A673 (cell line): ENCODE results near the gene NDST1. TPM values are rescaled to one million over a fixed set of nuclear protein-coding genes. Genes with fewer than 3 reads are reported as not detected.

Experiments used
- BruUV-seq: library from RNA; stranded (reverse); fragments of 400-500 nt; replicated peaks from 2 replicates; lab custom pipeline; 2021; lab: Mats Ljungman, UMichigan
- CTCF ChIA-PET: fragments of 300-600 bp; sonication (Branson Sonifier 250); formaldehyde crosslinking; loops from one replicate; lab custom pipeline; 2022; ENCODE audit warnings: antibody characterized with exemption; lab: Charles Lee
- POLR2A ChIA-PET: fragments of 300-600 bp; sonication (Branson Sonifier 250); formaldehyde crosslinking; loops from one replicate; lab custom pipeline; 2022; ENCODE audit warnings: antibody characterized with exemption; ENCODE audit not compliant: low non-redundant PET; lab: Charles Lee
- DNase-seq: peaks from one replicate; pipeline ENCODE4 v3.0.0-alpha.2; 2015; ENCODE audit warnings: low spot score
- H3K27ac ChIP-seq: fragments of 200-600 bp; sonication (generic); 2 replicates; pipeline ENCODE4 v1.5.1; 2016; ENCODE audit warnings: mixed run types, low read depth, mild to moderate bottlenecking, mixed read lengths, antibody characterized with exemption, low read length; ENCODE audit not compliant: poor library complexity, severe bottlenecking
- H3K27me3 ChIP-seq: fragments of 200-600 bp; sonication (generic); replicated peaks from 2 replicates; pipeline ENCODE4 v1.6.1; 2017; ENCODE audit warnings: mixed run types, low read depth, mild to moderate bottlenecking, mixed read lengths, antibody characterized with exemption, low read length; ENCODE audit not compliant: insufficient read depth, poor library complexity
- H3K36me3 ChIP-seq: fragments of 200-600 bp; sonication (generic); 2 replicates; pipeline ENCODE4 v1.6.1; 2016; ENCODE audit warnings: mixed run types, mild to moderate bottlenecking, mixed read lengths, antibody characterized with exemption, low read length; ENCODE audit not compliant: insufficient read depth, poor library complexity, severe bottlenecking
- H3K4me1 ChIP-seq: fragments of 200-600 bp; sonication (generic); 2 replicates; pipeline ENCODE4 v1.6.1; 2017; ENCODE audit warnings: mixed run types, mild to moderate bottlenecking, mixed read lengths, antibody characterized with exemption, low read length; ENCODE audit not compliant: insufficient read depth, poor library complexity, severe bottlenecking
- H3K4me3 ChIP-seq: fragments of 200-600 bp; sonication (generic); 2 replicates; pipeline ENCODE4 v1.5.1; 2016; ENCODE audit warnings: low read depth, mixed run types, mild to moderate bottlenecking, mixed read lengths, low read length; ENCODE audit not compliant: poor library complexity, severe bottlenecking
- H3K9me3 ChIP-seq: fragments of 200-600 bp; sonication (generic); 2 replicates; pipeline ENCODE4 v1.6.1; 2016; ENCODE audit warnings: mixed run types, low read depth, mild to moderate bottlenecking, mixed read lengths, antibody characterized with exemption, low read length; ENCODE audit not compliant: poor library complexity, severe bottlenecking
- CTCF ChIP-seq: fragments of 300-800, 200-600 bp; sonication (generic); conservative IDR thresholded peaks from 2 replicates; pipeline ENCODE4 v1.5.1; 2017; ENCODE audit warnings: low read depth, mild to moderate bottlenecking, antibody characterized with exemption, low read length, moderate library complexity, mixed read lengths
- EZH2 ChIP-seq: fragments of 200-600 bp; sonication (generic); IDR thresholded peaks from 2 replicates; pipeline ENCODE4 v1.6.1; 2017; ENCODE audit warnings: borderline replicate concordance, low read depth, mild to moderate bottlenecking, mixed read lengths, antibody characterized with exemption, low read length; ENCODE audit not compliant: poor library complexity, severe bottlenecking
- intact Hi-C: fragments of 100-400 bp; cut with micrococcal nuclease; formaldehyde crosslinking; loops from one replicate; pipeline ENCODE4 v1.10.0; 2022; ENCODE audit not compliant: unreplicated experiment
- total RNA-seq: library from RNA; stranded (reverse); gene quantifications from 2 replicates; pipeline ENCODE4 v1.2.3, GENCODE V29; 2021

The NDST1 gene
- total RNA-seq, 1 experiment from 2014 or later, result 44.0 TPM

- H3K27ac ChIP-seq, result no peak overlapping the region
- H3K4me3 ChIP-seq, result no peak overlapping the region
- intact Hi-C loops, result no loop called here
- H3K36me3 ChIP-seq, result no peaks in the 10 kb centered on the region
- no TSS peak for BruUV-seq
- TF ChIP-seq CTCF (no peak), EZH2 (no peak)
- no peaks in the 10 kb centered on the region for H3K9me3 ChIP-seq
- no peak for DNase-seq
- H3K4me1 ChIP-seq, result peaks cover 24% of the 10 kb centered on the region
- no peaks in the 10 kb centered on the region for H3K27me3 ChIP-seq
- CTCF ChIA-PET, result no interaction called here
- POLR2A ChIA-PET, result no interaction called here
Measured at GRCh38 chr5:150603491-150603890, 95.6 kb downstream of the NDST1 start.

GRCh38 chr5:150604010-150604409 lies 96.1 kb downstream of the NDST1 start:
- TF ChIP-seq CTCF, result no peak
- TF ChIP-seq EZH2, result no peak
- Histone ChIP-seq H3K27me3 (no peaks in the 10 kb centered on the region), H3K36me3 (no peaks in the 10 kb centered on the region), H3K9me3 (no peaks in the 10 kb centered on the region), H3K27ac (no peak overlapping the region), H3K4me1 (peaks cover 24% of the 10 kb centered on the region), H3K4me3 (no peak overlapping the region)
- no peak for DNase-seq
- ChIA-PET CTCF (no interaction called here), POLR2A (no interaction called here)
- BruUV-seq, result no TSS peak
- intact Hi-C loops, result no loop called here

GRCh38 chr5:150604894-150605440 lies 97.0 kb downstream of the NDST1 start:
- no TSS peak for BruUV-seq
- ChIA-PET CTCF (no interaction called here), POLR2A (no interaction called here)
- no peaks in the 10 kb centered on the region for H3K36me3 ChIP-seq
- no peak for TF ChIP-seq EZH2
- TF ChIP-seq CTCF, result no peak
- H3K4me3 ChIP-seq, result no peak overlapping the region
- H3K9me3 ChIP-seq, result no peaks in the 10 kb centered on the region
- no peak for DNase-seq
- intact Hi-C loops, result no loop called here
- H3K27ac ChIP-seq, result no peak overlapping the region
- H3K27me3 ChIP-seq, result no peaks in the 10 kb centered on the region
- peaks cover 17% of the 10 kb centered on the region for H3K4me1 ChIP-seq
